Measurements from ENCODE around the gene SEMA5A.
A peak's percentile ranks its signal among the peaks of the same experiment; 100 is the strongest.

SEMA5A gene

DNA sequence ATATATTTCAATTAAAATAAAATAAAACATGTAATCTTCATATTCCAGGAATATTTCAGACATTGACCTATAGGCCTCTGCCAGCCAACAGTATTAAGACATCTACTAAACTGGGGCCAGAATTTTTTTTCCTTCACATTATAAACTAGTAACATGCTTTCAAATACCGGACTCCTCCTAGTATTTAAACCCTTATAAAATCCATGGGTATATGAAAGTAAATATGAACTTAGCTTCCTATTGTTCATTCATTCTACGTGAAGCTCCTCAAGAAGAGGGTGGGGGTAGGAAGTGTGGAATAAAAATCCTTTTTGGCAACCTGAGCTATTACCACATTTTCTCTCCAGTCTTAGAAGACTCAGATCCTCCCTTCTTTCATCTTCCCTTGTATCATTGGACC, 16.4 kb downstream of the SEMA5A start:
- no peaks in the 10 kb centered on the region for H3K27me3 ChIP-seq (ENCODE audit: insufficient read depth, low read length, poor library complexity)
- WGBS (ENCODE audit: extremely low coverage, insufficient coverage, low lambda C conversion rate) = no CpG with 5 or more reads among the region's 2 CpGs
- peaks cover 25% of the 10 kb centered on the region for H3K79me1 ChIP-seq (ENCODE audit: low read length)
- H3K18ac ChIP-seq (ENCODE audit: low read length) = no peak overlapping the region
- no peak overlapping the region for H2BK5ac ChIP-seq (ENCODE audit: low read length)
- peaks cover 5% of the 10 kb centered on the region for H3K4me1 ChIP-seq (ENCODE audit: control insufficient read depth, low read depth, low read length)
- no peak overlapping the region for H3K4ac ChIP-seq (ENCODE audit: low read depth, low read length)
- H3K23ac ChIP-seq (ENCODE audit: low read length) = no peak overlapping the region
- no peak overlapping the region for H3K27ac ChIP-seq (ENCODE audit: low read depth, low read length)
- H3K4me3 ChIP-seq (ENCODE audit: low read length) = no peak overlapping the region
- no peak overlapping the region for H2BK120ac ChIP-seq (ENCODE audit: low read depth, low read length)
- DNase-seq = no peak
- no peak overlapping the region for H4K5ac ChIP-seq (ENCODE audit: low read length)
- H3K79me2 ChIP-seq (ENCODE audit: control insufficient read depth, insufficient read depth, low read length) = peaks cover 15% of the 10 kb centered on the region
- H4K8ac ChIP-seq (ENCODE audit: low read depth, low read length) = no peak overlapping the region
- no peak overlapping the region for H2AK5ac ChIP-seq (ENCODE audit: low read length)
- H3K56ac ChIP-seq (ENCODE audit: low read length) = no peak overlapping the region
- H3K36me3 ChIP-seq (ENCODE audit: control insufficient read depth, insufficient read depth, low read length) = peaks cover 2% of the 10 kb centered on the region
- H3K4me2 ChIP-seq (ENCODE audit: low read length) = no peak overlapping the region
- H3K9ac ChIP-seq (ENCODE audit: low read length) = no peak overlapping the region
- H2BK15ac ChIP-seq (replicated peaks; ENCODE audit: low read depth) = no peak overlapping the region

GRCh38 chr5:9529041-9529480, 16.8 kb downstream of the SEMA5A start:
- Histone ChIP-seq H4K8ac (ENCODE audit: low read depth, low read length) (no peak overlapping the region), H2BK120ac (ENCODE audit: low read depth, low read length) (no peak overlapping the region), H3K79me1 (ENCODE audit: low read length) (peaks cover 24% of the 10 kb centered on the region), H3K36me3 (ENCODE audit: control insufficient read depth, insufficient read depth, low read length) (peaks cover 2% of the 10 kb centered on the region), H2BK5ac (ENCODE audit: low read length) (no peak overlapping the region), H3K18ac (ENCODE audit: low read length) (no peak overlapping the region), H3K9ac (ENCODE audit: low read length) (no peak overlapping the region), H3K23ac (ENCODE audit: low read length) (peak overlapping the region; percentile 30), H3K4me2 (ENCODE audit: low read length) (no peak overlapping the region), H3K27me3 (ENCODE audit: insufficient read depth, low read length, poor library complexity) (no peaks in the 10 kb centered on the region), H2BK15ac (replicated peaks; ENCODE audit: low read depth) (no peak overlapping the region), H3K27ac (ENCODE audit: low read depth, low read length) (no peak overlapping the region), H3K4me3 (ENCODE audit: low read length) (no peak overlapping the region), H3K4ac (ENCODE audit: low read depth, low read length) (no peak overlapping the region), H3K56ac (ENCODE audit: low read length) (no peak overlapping the region), H2AK5ac (ENCODE audit: low read length) (no peak overlapping the region), H3K4me1 (ENCODE audit: control insufficient read depth, low read depth, low read length) (peaks cover 5% of the 10 kb centered on the region), H4K5ac (ENCODE audit: low read length) (no peak overlapping the region), H3K79me2 (ENCODE audit: control insufficient read depth, insufficient read depth, low read length) (peaks cover 15% of the 10 kb centered on the region)
- no peak for DNase-seq
- no CpG with 5 or more reads among the region's 6 CpGs for WGBS (ENCODE audit: extremely low coverage, insufficient coverage, low lambda C conversion rate)

DNA sequence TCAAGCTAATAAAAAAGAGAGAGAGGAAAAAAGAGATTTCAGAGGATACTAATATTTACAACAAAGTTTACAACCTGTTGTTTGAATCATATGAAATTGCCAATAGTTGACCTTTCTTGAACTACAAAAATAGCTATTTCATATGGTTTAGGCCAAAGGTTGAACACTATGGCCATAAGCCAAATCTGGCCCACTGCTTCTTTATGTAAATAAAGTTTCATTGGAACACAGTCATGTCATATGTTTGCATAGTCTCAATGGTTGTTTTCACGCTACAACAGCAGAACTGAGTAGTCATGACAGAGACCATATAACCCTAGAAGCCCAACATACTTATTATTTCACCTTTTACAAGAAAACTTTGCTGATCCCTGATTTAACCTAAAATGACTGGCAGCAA, 20.9 kb downstream of the SEMA5A start:
- Histone ChIP-seq H4K8ac (ENCODE audit: low read depth, low read length) (no peak overlapping the region), H3K4me3 (ENCODE audit: low read length) (no peak overlapping the region), H3K27me3 (ENCODE audit: insufficient read depth, low read length, poor library complexity) (no peaks in the 10 kb centered on the region), H3K79me1 (ENCODE audit: low read length) (peaks cover 29% of the 10 kb centered on the region), H3K4ac (ENCODE audit: low read depth, low read length) (no peak overlapping the region), H4K5ac (ENCODE audit: low read length) (no peak overlapping the region), H3K79me2 (ENCODE audit: control insufficient read depth, insufficient read depth, low read length) (peaks cover 8% of the 10 kb centered on the region), H2BK5ac (ENCODE audit: low read length) (no peak overlapping the region), H2BK120ac (ENCODE audit: low read depth, low read length) (no peak overlapping the region), H3K4me2 (ENCODE audit: low read length) (no peak overlapping the region), H3K9ac (ENCODE audit: low read length) (no peak overlapping the region), H3K56ac (ENCODE audit: low read length) (no peak overlapping the region), H3K4me1 (ENCODE audit: control insufficient read depth, low read depth, low read length) (peaks cover 2% of the 10 kb centered on the region), H2AK5ac (ENCODE audit: low read length) (no peak overlapping the region), H3K27ac (ENCODE audit: low read depth, low read length) (no peak overlapping the region), H2BK15ac (replicated peaks; ENCODE audit: low read depth) (no peak overlapping the region), H3K18ac (ENCODE audit: low read length) (no peak overlapping the region), H3K23ac (ENCODE audit: low read length) (no peak overlapping the region), H3K36me3 (ENCODE audit: control insufficient read depth, insufficient read depth, low read length) (peaks cover 2% of the 10 kb centered on the region)
- DNase-seq = no peak
- no CpG with 5 or more reads among the region's 1 CpG for WGBS (ENCODE audit: extremely low coverage, insufficient coverage, low lambda C conversion rate)

- Histone ChIP-seq H3K56ac (ENCODE audit: low read length) (no peak overlapping the region), H3K27ac (ENCODE audit: low read depth, low read length) (no peak overlapping the region), H3K4me3 (ENCODE audit: low read length) (no peak overlapping the region), H3K4me2 (ENCODE audit: low read length) (no peak overlapping the region), H3K79me2 (ENCODE audit: control insufficient read depth, insufficient read depth, low read length) (peaks cover 2% of the 10 kb centered on the region), H2AK5ac (ENCODE audit: low read length) (no peak overlapping the region), H3K79me1 (ENCODE audit: low read length) (peaks cover 19% of the 10 kb centered on the region), H3K36me3 (ENCODE audit: control insufficient read depth, insufficient read depth, low read length) (no peaks in the 10 kb centered on the region), H4K8ac (ENCODE audit: low read depth, low read length) (no peak overlapping the region), H3K18ac (ENCODE audit: low read length) (no peak overlapping the region), H4K5ac (ENCODE audit: low read length) (no peak overlapping the region), H2BK5ac (ENCODE audit: low read length) (no peak overlapping the region), H3K9ac (ENCODE audit: low read length) (no peak overlapping the region), H3K4me1 (ENCODE audit: control insufficient read depth, low read depth, low read length) (peaks cover 3% of the 10 kb centered on the region), H2BK15ac (replicated peaks; ENCODE audit: low read depth) (no peak overlapping the region), H2BK120ac (ENCODE audit: low read depth, low read length) (no peak overlapping the region), H3K27me3 (ENCODE audit: insufficient read depth, low read length, poor library complexity) (no peaks in the 10 kb centered on the region), H3K23ac (ENCODE audit: low read length) (no peak overlapping the region), H3K4ac (ENCODE audit: low read depth, low read length) (no peak overlapping the region)
- WGBS (ENCODE audit: extremely low coverage, insufficient coverage, low lambda C conversion rate) = no CpG with 5 or more reads among the region's 7 CpGs
- DNase-seq = no peak
Measured at GRCh38 chr5:9523090-9523823, 22.6 kb downstream of the SEMA5A start.

GRCh38 chr5:9519537-9519936, 26.3 kb downstream of the SEMA5A start:
- no peaks in the 10 kb centered on the region for H3K27me3 ChIP-seq (ENCODE audit: insufficient read depth, low read length, poor library complexity)
- no peaks in the 10 kb centered on the region for H3K36me3 ChIP-seq (ENCODE audit: control insufficient read depth, insufficient read depth, low read length)
- H2BK120ac ChIP-seq (ENCODE audit: low read depth, low read length) = no peak overlapping the region
- no peak overlapping the region for H4K5ac ChIP-seq (ENCODE audit: low read length)
- no peak overlapping the region for H2AK5ac ChIP-seq (ENCODE audit: low read length)
- H2BK5ac ChIP-seq (ENCODE audit: low read length) = no peak overlapping the region
- WGBS (ENCODE audit: extremely low coverage, insufficient coverage, low lambda C conversion rate) = no CpG with 5 or more reads among the region's 4 CpGs
- H3K9ac ChIP-seq (ENCODE audit: low read length) = no peak overlapping the region
- H3K4me3 ChIP-seq (ENCODE audit: low read length) = no peak overlapping the region
- peaks cover 5% of the 10 kb centered on the region for H3K79me2 ChIP-seq (ENCODE audit: control insufficient read depth, insufficient read depth, low read length)
- no peak overlapping the region for H3K18ac ChIP-seq (ENCODE audit: low read length)
- no peak overlapping the region for H3K4ac ChIP-seq (ENCODE audit: low read depth, low read length)
- H3K4me1 ChIP-seq (ENCODE audit: control insufficient read depth, low read depth, low read length) = peaks cover 3% of the 10 kb centered on the region
- no peak for DNase-seq
- H3K4me2 ChIP-seq (ENCODE audit: low read length) = no peak overlapping the region
- H3K27ac ChIP-seq (ENCODE audit: low read depth, low read length) = no peak overlapping the region
- no peak overlapping the region for H3K23ac ChIP-seq (ENCODE audit: low read length)
- H3K56ac ChIP-seq (ENCODE audit: low read length) = no peak overlapping the region
- no peak overlapping the region for H2BK15ac ChIP-seq (replicated peaks; ENCODE audit: low read depth)
- H4K8ac ChIP-seq (ENCODE audit: low read depth, low read length) = no peak overlapping the region
- peaks cover 23% of the 10 kb centered on the region for H3K79me1 ChIP-seq (ENCODE audit: low read length)

- no peak overlapping the region for H3K18ac ChIP-seq (ENCODE audit: low read length)
- no peak overlapping the region for H2AK5ac ChIP-seq (ENCODE audit: low read length)
- no CpG with 5 or more reads among the region's 5 CpGs for WGBS (ENCODE audit: extremely low coverage, insufficient coverage, low lambda C conversion rate)
- no peak overlapping the region for H3K9ac ChIP-seq (ENCODE audit: low read length)
- peaks cover 20% of the 10 kb centered on the region for H3K79me1 ChIP-seq (ENCODE audit: low read length)
- no peaks in the 10 kb centered on the region for H3K36me3 ChIP-seq (ENCODE audit: control insufficient read depth, insufficient read depth, low read length)
- H3K79me2 ChIP-seq (ENCODE audit: control insufficient read depth, insufficient read depth, low read length) = peaks cover 5% of the 10 kb centered on the region
- H3K23ac ChIP-seq (ENCODE audit: low read length) = no peak overlapping the region
- H3K4ac ChIP-seq (ENCODE audit: low read depth, low read length) = no peak overlapping the region
- H3K27ac ChIP-seq (ENCODE audit: low read depth, low read length) = no peak overlapping the region
- H2BK5ac ChIP-seq (ENCODE audit: low read length) = no peak overlapping the region
- no peak overlapping the region for H3K4me3 ChIP-seq (ENCODE audit: low read length)
- H2BK15ac ChIP-seq (replicated peaks; ENCODE audit: low read depth) = no peak overlapping the region
- no peak overlapping the region for H3K4me2 ChIP-seq (ENCODE audit: low read length)
- H4K8ac ChIP-seq (ENCODE audit: low read depth, low read length) = no peak overlapping the region
- no peak overlapping the region for H4K5ac ChIP-seq (ENCODE audit: low read length)
- no peaks in the 10 kb centered on the region for H3K27me3 ChIP-seq (ENCODE audit: insufficient read depth, low read length, poor library complexity)
- DNase-seq = peak; percentile 70
- no peak overlapping the region for H2BK120ac ChIP-seq (ENCODE audit: low read depth, low read length)
- no peak overlapping the region for H3K56ac ChIP-seq (ENCODE audit: low read length)
- peaks cover 3% of the 10 kb centered on the region for H3K4me1 ChIP-seq (ENCODE audit: control insufficient read depth, low read depth, low read length)
Measured at GRCh38 chr5:9516591-9516990, 29.3 kb downstream of the SEMA5A start.
